HEK293 (cell line): ENCODE measurements around the gene BEST1.

ENCODE experiments used
- CTCF ChIA-PET: fragments of 350-600 bp; formaldehyde crosslinking; extraction: SDS; loops from one replicate; lab custom pipeline; 2021; ENCODE audit warnings: antibody characterized with exemption; lab: Yijun Ruan, JAX
- POLR2A ChIA-PET: fragments of 300-600 bp; formaldehyde crosslinking; extraction: SDS; loops from one replicate; lab custom pipeline; 2020; ENCODE audit warnings: antibody characterized with exemption, inconsistent platforms; lab: Yijun Ruan, JAX
- H3K27ac ChIP-seq: fragments of 200-500 bp; sonication (Bioruptor generic); 2 replicates; pipeline ENCODE4 v1.5.1; 2014; ENCODE audit warnings: low read depth, low read length, control low read depth, inconsistent platforms; ENCODE audit errors: extremely low read depth
- H3K36me3 ChIP-seq, 2 experiments: fragments of 200-500 bp in 1 of 2; sonication (Bioruptor generic) in 1 of 2; 1 replicate in 1 of 2; 2 replicates in 1 of 2; pipeline ENCODE4 v1.5.1; 2014 to 2017; ENCODE audit warnings: inconsistent platforms in 2 of 2, low read length in 2 of 2; ENCODE audit not compliant: control insufficient read depth in 2 of 2, insufficient read depth in 1 of 2
- H3K4me1 ChIP-seq: fragments of 200-500 bp; sonication (Bioruptor generic); 2 replicates; pipeline ENCODE4 v1.5.1; 2014; ENCODE audit warnings: mild to moderate bottlenecking, low read length, inconsistent platforms; ENCODE audit not compliant: control insufficient read depth, insufficient read depth
- H3K4me3 ChIP-seq: 2 replicates; pipeline ENCODE4 v1.5.1; 2011; ENCODE audit warnings: low read depth, mild to moderate bottlenecking, control low read depth, low read length, moderate library complexity
- H3K9me3 ChIP-seq: fragments of 200-500 bp; sonication (Bioruptor generic); 2 replicates; pipeline ENCODE4 v1.5.1; 2014; ENCODE audit warnings: low read depth, low read length, inconsistent platforms; ENCODE audit not compliant: control insufficient read depth, insufficient read depth
- KLF1 ChIP-seq: fragments of 450-650 bp; formaldehyde crosslinking; IDR thresholded peaks from 2 replicates; pipeline ENCODE4 v1.5.1; 2016; ENCODE audit warnings: missing biosample characterization, missing genetic modification characterization
- PRDM10 ChIP-seq: fragments of 450-650 bp; formaldehyde crosslinking; IDR thresholded peaks from 2 replicates; pipeline ENCODE4 v1.5.1; 2016; ENCODE audit warnings: missing biosample characterization, missing genetic modification characterization
- ZBTB26 ChIP-seq: fragments of 450-650 bp; formaldehyde crosslinking; optimal IDR thresholded peaks from 2 replicates; pipeline ENCODE3; 2016; ENCODE audit warnings: missing biosample characterization, mild to moderate bottlenecking, missing genetic modification characterization
- ZFP69B ChIP-seq: fragments of 450-650 bp; formaldehyde crosslinking; IDR thresholded peaks from 2 replicates; pipeline ENCODE4 v1.5.1; 2016; ENCODE audit warnings: missing biosample characterization, missing genetic modification characterization
- ZNF2 ChIP-seq: fragments of 450-650 bp; formaldehyde crosslinking; IDR thresholded peaks from 2 replicates; pipeline ENCODE4 v1.5.1; 2016; ENCODE audit warnings: missing biosample characterization, missing genetic modification characterization
- ZNF292 ChIP-seq: fragments of 450-650 bp; formaldehyde crosslinking; IDR thresholded peaks from 2 replicates; pipeline ENCODE4 v1.5.1; 2016; ENCODE audit warnings: low read depth, missing biosample characterization, missing genetic modification characterization, borderline replicate concordance
- ZNF398 ChIP-seq: fragments of 450-650 bp; formaldehyde crosslinking; IDR thresholded peaks from 2 replicates; pipeline ENCODE4 v1.5.1; 2017; ENCODE audit warnings: missing biosample characterization, missing genetic modification characterization
- ZNF558 ChIP-seq: fragments of 450-650 bp; formaldehyde crosslinking; IDR thresholded peaks from 2 replicates; pipeline ENCODE4 v1.5.1; 2016; ENCODE audit warnings: missing biosample characterization, missing genetic modification characterization
- ZNF677 ChIP-seq: fragments of 450-650 bp; IDR thresholded peaks from 2 replicates; pipeline ENCODE4 v1.5.0; 2018; ENCODE audit warnings: missing biosample characterization, mild to moderate bottlenecking, missing genetic modification characterization, moderate library complexity
- ZNF704 ChIP-seq: fragments of 450-650 bp; formaldehyde crosslinking; IDR thresholded peaks from 2 replicates; pipeline ENCODE4 v1.5.1; 2016; ENCODE audit warnings: missing biosample characterization, missing genetic modification characterization

BEST1 gene

GRCh38 chr11:61980783-61981541, 30.8 kb downstream of the BEST1 start (continued):
- TF ChIP-seq PRDM10 (tag by site-specific recombination) (peak; percentile 46; the same call in 1 of the 2 replicates), ZNF398 (tag by site-specific recombination) (no peak), ZNF2 (no peak), ZBTB26 (tag by site-specific recombination) (no peak)
- TF ChIP-seq, all 188 proteins: peak for 3

- H3K27ac ChIP-seq = no peak overlapping the region
- H3K36me3 ChIP-seq = no peaks in the 10 kb centered on the region
- CTCF ChIA-PET = no interaction called here
- POLR2A ChIA-PET = no interaction called here
- TF ChIP-seq KLF1 (tag by site-specific recombination) (no peak), ZNF292 (tag by site-specific recombination) (no peak), ZNF704 (no peak)
- H3K9me3 ChIP-seq = no peaks in the 10 kb centered on the region
- no peak overlapping the region for H3K4me3 ChIP-seq
- H3K4me1 ChIP-seq = no peaks in the 10 kb centered on the region
Measured at GRCh38 chr11:61983419-61983818, 33.3 kb downstream of the BEST1 start.

- POLR2A ChIA-PET = interaction anchor here (0.6 to 0.7 kb wide), 2 partner anchors 17 to 1581 kb away, joined by 7 to 9 read pairs; no protein-coding TSS in a partner anchor
- Histone ChIP-seq H3K4me3 (no peak overlapping the region), H3K27ac (no peak overlapping the region), H3K4me1 (no peaks in the 10 kb centered on the region), H3K36me3 (no peaks in the 10 kb centered on the region)
- TF ChIP-seq ZFP69B (tag by site-specific recombination) (no peak), ZNF677 (tag by site-specific recombination) (no peak), ZNF558 (tag by site-specific recombination) (no peak)
- TF ChIP-seq, all 188 proteins: peak for 0
- CTCF ChIA-PET = interaction anchor here (0.6 kb wide), 1 partner anchor 37 kb away, joined by 3 read pairs; no protein-coding TSS in a partner anchor
- no peaks in the 10 kb centered on the region for H3K9me3 ChIP-seq
Measured at GRCh38 chr11:61985869-61986268, 35.7 kb downstream of the BEST1 start.
